ENCODE measurements around the gene ROCK2.
A peak's percentile ranks its signal among the peaks of the same experiment; 100 is the strongest.

The ROCK2 gene

DNA sequence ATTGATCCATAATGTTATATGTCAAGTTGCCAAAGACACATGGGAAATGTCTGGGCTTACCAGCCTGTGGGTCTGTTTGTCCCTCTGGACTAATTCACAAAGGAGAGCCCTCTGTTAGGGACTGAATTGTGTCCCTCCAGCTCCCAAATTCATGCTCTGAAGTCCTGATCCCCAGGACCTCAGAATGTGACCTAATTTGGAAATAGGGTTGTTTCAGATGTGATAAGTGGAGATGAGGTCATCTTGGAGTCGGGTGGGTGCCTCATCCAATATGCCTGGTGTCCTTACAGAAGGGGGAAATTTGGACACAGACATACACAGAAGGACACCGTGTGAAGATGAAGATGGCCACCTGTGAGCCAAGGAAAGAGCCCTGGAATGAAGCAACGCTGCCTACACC is 41.4 kb upstream of the ROCK2 start:
- no peak for TF ChIP-seq RAD21 (IDR thresholded peaks at IDR 0.05; ENCODE audit: low read depth)
- TF ChIP-seq MAX (IDR thresholded peaks at IDR 0.05): no peak
- TF ChIP-seq EP300 (IDR thresholded peaks at IDR 0.05; ENCODE audit: borderline replicate concordance): no peak
- TF ChIP-seq TAF1 (IDR thresholded peaks at IDR 0.05; ENCODE audit: low read depth): no peak
- TF ChIP-seq NFIC (IDR thresholded peaks at IDR 0.05): no peak
- TF ChIP-seq, protein P1, sequence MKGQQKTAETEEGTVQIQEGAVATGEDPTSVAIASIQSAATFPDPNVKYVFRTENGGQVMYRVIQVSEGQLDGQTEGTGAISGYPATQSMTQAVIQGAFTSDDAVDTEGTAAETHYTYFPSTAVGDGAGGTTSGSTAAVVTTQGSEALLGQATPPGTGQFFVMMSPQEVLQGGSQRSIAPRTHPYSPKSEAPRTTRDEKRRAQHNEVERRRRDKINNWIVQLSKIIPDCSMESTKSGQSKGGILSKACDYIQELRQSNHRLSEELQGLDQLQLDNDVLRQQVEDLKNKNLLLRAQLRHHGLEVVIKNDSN (IDR thresholded peaks at IDR 0.05): no peak
- TF ChIP-seq FOXM1 (IDR thresholded peaks at IDR 0.05; ENCODE audit: borderline replicate concordance, low read depth): no peak
- no peak for TF ChIP-seq ZBTB7A (IDR thresholded peaks at IDR 0.05; ENCODE audit: low read depth)
- no peak for TF ChIP-seq TCF12 (IDR thresholded peaks at IDR 0.05; ENCODE audit: low read depth)
- TF ChIP-seq TEAD4 (IDR thresholded peaks at IDR 0.05): no peak
- TF ChIP-seq EGR1 (IDR thresholded peaks at IDR 0.05): no peak
- no peak for TF ChIP-seq YY1 (IDR thresholded peaks at IDR 0.05; ENCODE audit: low read depth)
- TF ChIP-seq CEBPB (IDR thresholded peaks at IDR 0.05): no peak
- TF ChIP-seq, protein P2, sequence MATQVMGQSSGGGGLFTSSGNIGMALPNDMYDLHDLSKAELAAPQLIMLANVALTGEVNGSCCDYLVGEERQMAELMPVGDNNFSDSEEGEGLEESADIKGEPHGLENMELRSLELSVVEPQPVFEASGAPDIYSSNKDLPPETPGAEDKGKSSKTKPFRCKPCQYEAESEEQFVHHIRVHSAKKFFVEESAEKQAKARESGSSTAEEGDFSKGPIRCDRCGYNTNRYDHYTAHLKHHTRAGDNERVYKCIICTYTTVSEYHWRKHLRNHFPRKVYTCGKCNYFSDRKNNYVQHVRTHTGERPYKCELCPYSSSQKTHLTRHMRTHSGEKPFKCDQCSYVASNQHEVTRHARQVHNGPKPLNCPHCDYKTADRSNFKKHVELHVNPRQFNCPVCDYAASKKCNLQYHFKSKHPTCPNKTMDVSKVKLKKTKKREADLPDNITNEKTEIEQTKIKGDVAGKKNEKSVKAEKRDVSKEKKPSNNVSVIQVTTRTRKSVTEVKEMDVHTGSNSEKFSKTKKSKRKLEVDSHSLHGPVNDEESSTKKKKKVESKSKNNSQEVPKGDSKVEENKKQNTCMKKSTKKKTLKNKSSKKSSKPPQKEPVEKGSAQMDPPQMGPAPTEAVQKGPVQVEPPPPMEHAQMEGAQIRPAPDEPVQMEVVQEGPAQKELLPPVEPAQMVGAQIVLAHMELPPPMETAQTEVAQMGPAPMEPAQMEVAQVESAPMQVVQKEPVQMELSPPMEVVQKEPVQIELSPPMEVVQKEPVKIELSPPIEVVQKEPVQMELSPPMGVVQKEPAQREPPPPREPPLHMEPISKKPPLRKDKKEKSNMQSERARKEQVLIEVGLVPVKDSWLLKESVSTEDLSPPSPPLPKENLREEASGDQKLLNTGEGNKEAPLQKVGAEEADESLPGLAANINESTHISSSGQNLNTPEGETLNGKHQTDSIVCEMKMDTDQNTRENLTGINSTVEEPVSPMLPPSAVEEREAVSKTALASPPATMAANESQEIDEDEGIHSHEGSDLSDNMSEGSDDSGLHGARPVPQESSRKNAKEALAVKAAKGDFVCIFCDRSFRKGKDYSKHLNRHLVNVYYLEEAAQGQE (IDR thresholded peaks at IDR 0.05; ENCODE audit: low read depth): no peak

- TF ChIP-seq CEBPB (IDR thresholded peaks at IDR 0.05) (no peak), TCF12 (IDR thresholded peaks at IDR 0.05; ENCODE audit: low read depth) (no peak), RAD21 (IDR thresholded peaks at IDR 0.05; ENCODE audit: low read depth) (no peak), EGR1 (IDR thresholded peaks at IDR 0.05) (no peak), CREB1 (IDR thresholded peaks at IDR 0.05; ENCODE audit: low read depth) (no peak), YY1 (IDR thresholded peaks at IDR 0.05; ENCODE audit: low read depth) (no peak), TEAD4 (IDR thresholded peaks at IDR 0.05) (no peak), NFIC (IDR thresholded peaks at IDR 0.05) (no peak), EP300 (IDR thresholded peaks at IDR 0.05; ENCODE audit: borderline replicate concordance) (no peak)
- TF ChIP-seq, protein P1 (IDR thresholded peaks at IDR 0.05): no peak
Measured at GRCh38 chr2:11385216-11385615, 40.8 kb upstream of the ROCK2 start.

- TF ChIP-seq NFIC (IDR thresholded peaks at IDR 0.05) (peak; percentile 66; the same call in 1 of the 2 replicates), CEBPB (IDR thresholded peaks at IDR 0.05) (peak; percentile 61), YY1 (IDR thresholded peaks at IDR 0.05; ENCODE audit: low read depth) (no peak), TAF1 (IDR thresholded peaks at IDR 0.05; ENCODE audit: low read depth) (no peak), TCF12 (IDR thresholded peaks at IDR 0.05; ENCODE audit: low read depth) (peak; percentile 46; the same call in 1 of the 2 replicates), TEAD4 (IDR thresholded peaks at IDR 0.05) (peak; percentile 63), ZBTB7A (IDR thresholded peaks at IDR 0.05; ENCODE audit: low read depth) (no peak), EP300 (IDR thresholded peaks at IDR 0.05; ENCODE audit: borderline replicate concordance) (peak; percentile 66)
- TF ChIP-seq, protein P1 (IDR thresholded peaks at IDR 0.05): no peak
Measured at GRCh38 chr2:11379558-11379957, 35.1 kb upstream of the ROCK2 start.

DNA sequence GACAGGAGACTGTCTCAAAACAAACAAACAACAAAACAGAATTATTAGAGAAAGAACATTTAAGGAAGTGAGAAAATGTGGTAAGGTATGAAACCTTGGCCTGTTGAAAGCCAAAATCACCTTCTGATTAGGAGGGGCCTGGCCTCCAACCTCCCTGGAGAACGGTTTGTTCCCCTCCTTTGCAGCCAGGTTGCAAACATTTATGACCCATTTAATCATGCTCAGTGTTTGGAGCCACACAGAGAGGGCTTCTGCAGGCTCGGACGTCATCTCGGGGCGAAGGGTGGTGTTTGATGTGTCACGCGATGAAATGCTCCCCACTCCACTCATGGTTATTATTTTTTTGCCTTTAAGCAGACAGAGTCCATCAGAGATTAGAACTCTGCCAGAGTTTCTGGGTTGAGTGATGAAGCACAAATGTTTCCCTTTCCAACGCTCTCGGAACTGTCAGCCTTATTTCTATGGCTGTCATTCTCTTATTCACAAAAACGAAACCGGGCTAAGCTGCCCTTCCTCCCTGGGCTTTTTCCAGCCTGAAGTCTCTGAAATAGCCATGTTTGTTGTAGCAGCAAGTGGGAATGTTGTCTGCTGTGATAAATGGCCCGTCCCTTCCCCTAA is 33.6 kb upstream of the ROCK2 start:
- TF ChIP-seq, protein P1 (IDR thresholded peaks at IDR 0.05): no peak
- no peak for TF ChIP-seq MAX (IDR thresholded peaks at IDR 0.05)
- no peak for TF ChIP-seq CREB1 (IDR thresholded peaks at IDR 0.05; ENCODE audit: low read depth)
- TF ChIP-seq TEAD4 (IDR thresholded peaks at IDR 0.05): no peak
- TF ChIP-seq TAF1 (IDR thresholded peaks at IDR 0.05; ENCODE audit: low read depth): no peak
- no peak for TF ChIP-seq YY1 (IDR thresholded peaks at IDR 0.05; ENCODE audit: low read depth)
- TF ChIP-seq EP300 (IDR thresholded peaks at IDR 0.05; ENCODE audit: borderline replicate concordance): no peak
- no peak for TF ChIP-seq TCF12 (IDR thresholded peaks at IDR 0.05; ENCODE audit: low read depth)
- TF ChIP-seq NFIC (IDR thresholded peaks at IDR 0.05): no peak
- no peak for TF ChIP-seq RAD21 (IDR thresholded peaks at IDR 0.05; ENCODE audit: low read depth)
- TF ChIP-seq FOXM1 (IDR thresholded peaks at IDR 0.05; ENCODE audit: borderline replicate concordance, low read depth): no peak
- TF ChIP-seq ZBTB7A (IDR thresholded peaks at IDR 0.05; ENCODE audit: low read depth): no peak
- TF ChIP-seq, protein P2 (IDR thresholded peaks at IDR 0.05; ENCODE audit: low read depth): no peak
- no peak for TF ChIP-seq CEBPB (IDR thresholded peaks at IDR 0.05)
- no peak for TF ChIP-seq EGR1 (IDR thresholded peaks at IDR 0.05)

DNA sequence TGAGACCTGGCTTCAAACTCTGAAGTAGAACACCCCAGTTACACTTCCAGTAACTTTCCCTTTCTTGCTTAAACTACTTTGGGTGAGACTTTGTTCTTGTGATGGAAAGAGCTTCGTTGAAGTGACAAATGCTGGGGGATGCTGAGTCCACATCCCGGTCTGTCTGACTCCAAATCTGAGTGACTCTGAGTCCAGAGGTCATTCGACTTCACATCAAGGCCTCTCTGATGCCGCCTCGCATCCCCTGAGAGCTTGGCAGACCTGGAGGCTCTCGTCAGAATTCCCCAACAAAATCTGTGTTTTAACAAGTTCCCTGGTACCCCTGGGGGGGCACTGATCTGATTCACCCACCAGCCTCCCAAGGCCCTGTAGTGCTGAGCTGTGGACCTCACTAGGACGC is 31.6 kb upstream of the ROCK2 start:
- TF ChIP-seq YY1 (IDR thresholded peaks at IDR 0.05; ENCODE audit: low read depth) (no peak), EP300 (IDR thresholded peaks at IDR 0.05; ENCODE audit: borderline replicate concordance) (no peak), CEBPB (IDR thresholded peaks at IDR 0.05) (no peak), TCF12 (IDR thresholded peaks at IDR 0.05; ENCODE audit: low read depth) (no peak), MAX (IDR thresholded peaks at IDR 0.05) (no peak), FOXM1 (IDR thresholded peaks at IDR 0.05; ENCODE audit: borderline replicate concordance, low read depth) (no peak), NFIC (IDR thresholded peaks at IDR 0.05) (no peak), CREB1 (IDR thresholded peaks at IDR 0.05; ENCODE audit: low read depth) (no peak), EGR1 (IDR thresholded peaks at IDR 0.05) (no peak), RAD21 (IDR thresholded peaks at IDR 0.05; ENCODE audit: low read depth) (no peak), ZBTB7A (IDR thresholded peaks at IDR 0.05; ENCODE audit: low read depth) (no peak), TAF1 (IDR thresholded peaks at IDR 0.05; ENCODE audit: low read depth) (no peak), TEAD4 (IDR thresholded peaks at IDR 0.05) (no peak)
- TF ChIP-seq, protein P1 (IDR thresholded peaks at IDR 0.05): no peak
- TF ChIP-seq, protein P2 (IDR thresholded peaks at IDR 0.05; ENCODE audit: low read depth): no peak

Measured in Ishikawa (cell line).